Epithelial cell of esophagus (primary cell): ENCODE measurements around the gene ATF1.
"Not testable (repeated sequence)": the region's sequence is repeated elsewhere in the genome, so short reads cannot be mapped to it uniquely, and the experiment has no call there.

Experiments used
- DNase-seq: peaks from one replicate; pipeline ENCODE4 v3.0.0; 2010; ENCODE audit warnings: low read depth
- H3K4me3 ChIP-seq: 2 replicates; pipeline ENCODE4 v1.5.1; 2011; ENCODE audit warnings: mild to moderate bottlenecking, low read length, control low read depth
- TF ChIP-seq, protein P1 (sequence below): IDR thresholded peaks from 2 replicates; pipeline ENCODE4 v1.5.1; 2011; ENCODE audit warnings: low read depth, mild to moderate bottlenecking, low read length, control low read depth, inconsistent platforms; ENCODE audit not compliant: insufficient read depth; ENCODE audit errors: missing control alignments

Gene ATF1

DNA sequence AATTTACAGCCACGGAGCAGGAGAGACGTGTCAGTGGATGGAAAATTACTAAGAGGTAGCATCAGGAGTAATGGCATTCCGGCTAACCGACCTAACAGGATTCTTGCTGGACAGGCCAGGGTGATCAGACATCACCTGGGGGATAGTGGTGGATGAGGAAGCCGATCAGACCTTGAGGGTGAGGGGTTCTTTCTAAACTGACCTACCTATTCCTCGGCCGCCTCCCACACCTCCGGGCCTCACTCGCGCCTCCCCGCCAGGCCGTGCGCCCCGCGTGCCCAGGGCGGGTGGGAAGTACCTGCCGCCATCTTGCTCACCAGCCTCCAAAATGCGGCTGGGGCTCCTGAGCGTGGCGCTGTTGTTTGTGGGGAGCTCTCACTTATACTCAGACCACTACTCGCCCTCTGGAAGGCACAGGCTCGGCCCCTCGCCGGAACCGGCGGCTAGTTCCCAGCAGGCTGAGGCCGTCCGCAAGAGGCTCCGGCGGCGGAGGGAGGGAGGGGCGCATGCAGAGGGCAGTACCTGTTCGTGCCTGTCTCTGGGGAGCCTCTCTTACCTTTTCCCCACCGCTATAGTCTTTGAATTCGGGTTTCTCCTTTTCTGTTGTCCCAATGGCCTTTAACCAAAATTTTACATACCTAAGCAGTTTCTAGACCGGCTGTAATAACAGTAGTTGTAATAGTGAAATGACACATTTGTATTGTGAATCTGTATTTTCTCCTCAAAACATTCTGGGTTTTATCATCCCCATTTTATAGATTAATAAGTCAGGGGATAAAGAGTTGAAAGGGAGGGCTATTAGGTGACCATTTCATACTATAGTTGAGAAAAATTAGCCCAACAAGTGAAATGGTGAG lies 79.0 kb downstream of the ATF1 start, which contains the start of gene TMPRSS12:
Gene TMPRSS12, plus strand, starts transcription at position 290 of the 857 bp plus-strand sequence. Its CDS starts 39 bp downstream, at position 329.
- H3K4me3 ChIP-seq, result peak within 1 kb of the TSS; percentile 28
- TF ChIP-seq, protein P1, sequence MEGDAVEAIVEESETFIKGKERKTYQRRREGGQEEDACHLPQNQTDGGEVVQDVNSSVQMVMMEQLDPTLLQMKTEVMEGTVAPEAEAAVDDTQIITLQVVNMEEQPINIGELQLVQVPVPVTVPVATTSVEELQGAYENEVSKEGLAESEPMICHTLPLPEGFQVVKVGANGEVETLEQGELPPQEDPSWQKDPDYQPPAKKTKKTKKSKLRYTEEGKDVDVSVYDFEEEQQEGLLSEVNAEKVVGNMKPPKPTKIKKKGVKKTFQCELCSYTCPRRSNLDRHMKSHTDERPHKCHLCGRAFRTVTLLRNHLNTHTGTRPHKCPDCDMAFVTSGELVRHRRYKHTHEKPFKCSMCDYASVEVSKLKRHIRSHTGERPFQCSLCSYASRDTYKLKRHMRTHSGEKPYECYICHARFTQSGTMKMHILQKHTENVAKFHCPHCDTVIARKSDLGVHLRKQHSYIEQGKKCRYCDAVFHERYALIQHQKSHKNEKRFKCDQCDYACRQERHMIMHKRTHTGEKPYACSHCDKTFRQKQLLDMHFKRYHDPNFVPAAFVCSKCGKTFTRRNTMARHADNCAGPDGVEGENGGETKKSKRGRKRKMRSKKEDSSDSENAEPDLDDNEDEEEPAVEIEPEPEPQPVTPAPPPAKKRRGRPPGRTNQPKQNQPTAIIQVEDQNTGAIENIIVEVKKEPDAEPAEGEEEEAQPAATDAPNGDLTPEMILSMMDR, result peak; percentile 9
- DNase-seq, result peak; percentile 43

DNA sequence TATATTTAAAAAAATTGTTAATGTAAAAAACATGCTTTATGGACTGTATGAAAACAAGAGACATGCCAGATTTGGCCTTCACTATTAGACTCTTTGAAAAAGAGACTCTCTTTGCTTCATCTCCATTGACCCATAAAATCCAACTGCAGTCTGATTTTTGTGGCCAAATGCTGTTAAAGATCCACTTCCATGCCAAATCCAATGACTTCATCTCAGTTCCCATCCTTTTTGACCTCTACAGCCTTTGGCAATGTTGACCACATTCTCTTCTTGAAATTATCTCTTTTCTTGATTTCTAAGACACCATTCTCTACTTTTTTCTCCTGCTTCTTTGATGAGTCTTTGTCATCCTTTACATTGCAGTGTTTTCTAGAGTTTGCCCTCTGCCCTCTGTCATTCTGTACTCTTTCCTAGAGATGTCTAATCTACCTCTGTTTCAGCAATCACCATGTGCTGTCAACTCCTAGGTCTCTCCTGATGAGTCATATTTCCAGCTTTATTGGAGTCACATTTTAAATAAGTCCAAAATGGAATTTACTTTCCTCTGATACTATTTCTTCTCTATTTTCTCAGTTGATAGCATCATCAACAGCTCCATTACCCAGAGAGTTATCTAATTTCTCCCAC lies 81.2 kb downstream of the ATF1 start:
- DNase-seq, result peak; percentile 42
- TF ChIP-seq, protein P1, result no peak

DNA sequence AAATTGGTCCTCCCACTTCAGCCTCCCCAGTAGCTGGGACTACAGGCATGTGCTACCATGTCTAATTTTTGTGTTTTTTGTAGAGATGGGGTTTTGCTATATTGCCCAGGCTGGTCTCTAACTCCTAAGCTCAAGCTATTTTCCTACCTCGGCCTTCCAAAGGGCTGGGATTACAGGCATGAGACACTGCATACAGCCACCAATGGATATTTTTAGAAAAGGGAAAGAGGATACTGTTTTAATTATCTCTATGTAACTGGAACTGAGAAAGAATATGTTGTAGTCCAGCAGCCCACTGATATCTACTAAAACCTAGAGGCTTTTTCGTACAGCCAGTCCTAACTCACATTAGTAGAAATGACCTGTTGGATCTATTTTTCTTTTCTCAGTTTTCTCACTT lies 85.1 kb downstream of the ATF1 start:
- H3K4me3 ChIP-seq, result no peak overlapping the region
- no peak for DNase-seq
- TF ChIP-seq, protein P1, result no peak

More for the DNA sequence above, 81.2 kb downstream of the ATF1 start:
- H3K4me3 ChIP-seq, result no peak overlapping the region

DNA sequence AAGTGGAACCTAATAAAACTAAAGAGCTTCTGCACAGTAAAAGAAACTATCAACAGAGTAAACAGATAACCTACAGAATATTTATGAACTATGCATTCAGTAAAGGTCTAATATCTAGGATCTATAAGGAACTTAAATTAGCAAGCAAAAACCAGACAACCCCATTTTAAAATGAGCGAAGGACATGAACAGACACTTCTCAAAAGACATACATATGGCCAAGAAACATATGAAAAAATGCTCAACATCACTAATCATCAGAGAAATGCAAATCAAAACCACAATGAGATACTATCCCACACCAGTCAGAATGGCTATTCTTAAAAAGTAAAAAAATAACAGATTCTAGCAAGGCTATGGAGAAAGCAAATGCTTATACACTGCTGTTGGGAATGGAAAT lies 91.3 kb downstream of the ATF1 start:
- not testable (repeated sequence) for DNase-seq, H3K4me3 ChIP-seq

DNA sequence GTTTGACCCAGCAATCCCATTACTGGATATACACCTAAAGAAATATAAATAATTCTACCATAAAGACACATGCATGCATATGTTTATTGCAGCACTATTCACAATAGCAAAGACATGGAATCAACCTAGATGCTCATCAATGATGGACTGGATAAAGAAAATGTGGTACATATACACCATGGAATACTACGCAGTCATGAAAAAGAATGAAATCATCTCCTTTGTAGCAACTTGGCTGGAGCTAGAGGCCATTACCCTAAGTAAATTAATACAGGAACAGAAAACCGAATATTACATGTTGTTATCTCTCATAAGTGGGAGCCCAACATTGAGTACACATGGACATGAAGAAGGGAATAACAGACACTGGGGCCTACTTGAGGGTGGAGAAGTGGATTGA lies 91.8 kb downstream of the ATF1 start:
- not testable (repeated sequence) for H3K4me3 ChIP-seq, DNase-seq

DNA sequence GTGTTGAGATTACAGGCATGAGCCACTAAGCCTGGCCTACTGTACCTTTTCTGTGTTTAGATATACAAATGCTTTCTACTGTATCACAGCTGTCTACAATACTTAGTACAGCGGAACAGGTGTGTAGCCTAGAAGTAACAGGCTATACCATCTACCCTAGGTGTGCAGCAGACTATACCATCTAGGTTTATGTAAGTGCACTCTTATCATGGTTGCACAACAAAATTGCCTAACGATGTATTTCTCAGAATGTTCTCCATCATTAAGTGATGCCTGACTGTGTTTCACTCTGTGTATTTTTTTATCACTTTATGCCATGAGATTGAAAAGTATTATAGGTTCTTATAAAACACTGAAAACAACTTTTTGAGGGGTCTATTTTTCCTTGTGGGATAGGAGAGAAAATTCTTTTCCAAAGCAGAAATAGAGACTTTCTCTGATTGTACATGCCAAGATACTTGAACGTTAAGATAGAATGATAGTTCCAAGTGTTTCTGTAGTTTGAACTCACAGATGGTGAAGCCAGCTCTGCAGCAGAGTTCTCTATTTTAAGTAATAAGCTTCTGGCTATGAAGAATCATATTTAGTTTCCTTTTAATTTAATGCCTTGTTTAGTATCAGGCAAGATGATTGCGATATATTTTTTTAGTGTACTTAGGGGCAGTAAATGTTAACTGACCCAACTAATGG lies 95.9 kb downstream of the ATF1 start:
- no peak for DNase-seq
- no peak overlapping the region for H3K4me3 ChIP-seq
- TF ChIP-seq, protein P1, result no peak

DNA sequence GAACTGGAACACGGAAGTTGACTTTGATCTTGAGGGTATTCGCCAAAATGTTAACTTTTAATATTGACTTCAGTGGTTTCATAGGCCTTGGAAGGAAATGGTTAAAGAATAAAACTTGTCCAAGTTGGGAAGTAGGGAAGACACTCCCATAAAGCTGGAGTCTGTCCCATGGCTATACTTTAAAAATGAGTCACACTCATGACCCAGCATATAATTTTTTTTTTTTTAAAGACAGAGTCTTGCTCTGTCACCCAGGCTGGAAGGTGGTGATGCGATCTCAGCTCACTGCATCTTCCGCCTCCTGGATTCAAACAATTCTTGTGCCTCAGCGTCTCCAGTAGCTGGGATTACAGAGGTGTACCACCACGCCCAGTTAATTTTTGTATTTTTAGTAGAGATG lies 98.4 kb downstream of the ATF1 start:
- DNase-seq, result peak; percentile 68
- TF ChIP-seq, protein P1, result no peak
- no peak overlapping the region for H3K4me3 ChIP-seq
